ENCODE results near the gene ST3GAL4. TPM values are rescaled to one million over a fixed set of nuclear protein-coding genes. Genes with fewer than 3 reads are reported as not detected.
"Not testable (repeated sequence)": the region's sequence is repeated elsewhere in the genome, so short reads cannot be mapped to it uniquely, and the experiment has no call there.

ST3GAL4 gene
- total RNA-seq, 2 donors from 2014 or later: 27.7 to 98.0 TPM

GRCh38 chr11:126362879-126363655, 7.6 kb downstream of the ST3GAL4 start:
- no peaks in the 10 kb centered on the region for H3K27me3 ChIP-seq (replicated peaks; ENCODE audit: insufficient read depth)
- H3K4me3 ChIP-seq: no peak overlapping the region
- no peak for DNase-seq (ENCODE audit: low spot score)
- no peaks in the 10 kb centered on the region for H3K36me3 ChIP-seq
- TF ChIP-seq, protein P1, sequence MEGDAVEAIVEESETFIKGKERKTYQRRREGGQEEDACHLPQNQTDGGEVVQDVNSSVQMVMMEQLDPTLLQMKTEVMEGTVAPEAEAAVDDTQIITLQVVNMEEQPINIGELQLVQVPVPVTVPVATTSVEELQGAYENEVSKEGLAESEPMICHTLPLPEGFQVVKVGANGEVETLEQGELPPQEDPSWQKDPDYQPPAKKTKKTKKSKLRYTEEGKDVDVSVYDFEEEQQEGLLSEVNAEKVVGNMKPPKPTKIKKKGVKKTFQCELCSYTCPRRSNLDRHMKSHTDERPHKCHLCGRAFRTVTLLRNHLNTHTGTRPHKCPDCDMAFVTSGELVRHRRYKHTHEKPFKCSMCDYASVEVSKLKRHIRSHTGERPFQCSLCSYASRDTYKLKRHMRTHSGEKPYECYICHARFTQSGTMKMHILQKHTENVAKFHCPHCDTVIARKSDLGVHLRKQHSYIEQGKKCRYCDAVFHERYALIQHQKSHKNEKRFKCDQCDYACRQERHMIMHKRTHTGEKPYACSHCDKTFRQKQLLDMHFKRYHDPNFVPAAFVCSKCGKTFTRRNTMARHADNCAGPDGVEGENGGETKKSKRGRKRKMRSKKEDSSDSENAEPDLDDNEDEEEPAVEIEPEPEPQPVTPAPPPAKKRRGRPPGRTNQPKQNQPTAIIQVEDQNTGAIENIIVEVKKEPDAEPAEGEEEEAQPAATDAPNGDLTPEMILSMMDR (IDR thresholded peaks at IDR 0.05): no peak
- no peak for ATAC-seq (ENCODE audit: insufficient number of reproducible peaks, low FRiP score, low read depth)
- peaks cover 6 to 30% of the 10 kb centered on the region in 2 donors for H3K4me1 ChIP-seq (ENCODE audit: control insufficient read depth in 1 of 2, low read depth in 2 of 2)
- H3K27ac ChIP-seq: no peak overlapping the region
- H3K9me3 ChIP-seq: no peaks in the 10 kb centered on the region

DNA sequence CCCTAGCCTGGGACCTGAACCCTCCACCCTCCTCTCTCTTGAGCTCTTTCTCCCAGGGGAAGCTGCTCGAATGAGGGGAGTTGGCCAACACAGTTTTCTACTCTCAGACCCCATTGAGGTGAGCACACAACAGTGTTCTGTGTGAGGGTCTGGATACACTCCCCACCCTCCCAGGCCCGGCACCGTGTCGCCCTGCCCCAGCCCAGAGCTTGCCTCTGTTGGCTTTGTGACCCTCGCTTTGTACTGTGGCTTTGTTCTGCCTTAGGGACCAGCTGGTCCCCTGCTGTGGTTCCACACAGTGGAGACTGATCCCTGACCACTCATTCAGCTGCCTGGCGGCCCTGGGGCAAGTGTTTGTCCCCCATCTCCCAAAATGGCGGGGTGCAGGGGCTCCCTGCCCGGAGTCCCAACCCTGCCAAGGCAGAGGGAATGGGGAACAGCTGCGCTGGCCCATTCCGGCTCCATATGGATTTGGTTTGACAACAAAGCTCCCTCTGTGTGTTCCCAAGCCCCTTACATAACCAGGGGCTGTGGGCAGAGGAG, 8.3 kb downstream of the ST3GAL4 start:
- TF ChIP-seq, protein P1 (IDR thresholded peaks at IDR 0.05): no peak
- H3K4me1 ChIP-seq (ENCODE audit: control insufficient read depth in 1 of 2, low read depth in 2 of 2): peaks cover 6 to 23% of the 10 kb centered on the region in 2 donors
- no peaks in the 10 kb centered on the region for H3K9me3 ChIP-seq
- ATAC-seq (ENCODE audit: insufficient number of reproducible peaks, low FRiP score, low read depth) (no peak), DNase-seq (ENCODE audit: low spot score) (no peak)
- H3K27me3 ChIP-seq (replicated peaks; ENCODE audit: insufficient read depth): no peaks in the 10 kb centered on the region
- H3K36me3 ChIP-seq: no peaks in the 10 kb centered on the region
- H3K27ac ChIP-seq: no peak overlapping the region
- no peak overlapping the region for H3K4me3 ChIP-seq

- H3K36me3 ChIP-seq; H3K9me3 ChIP-seq; DNase-seq (ENCODE audit: low spot score); ATAC-seq (ENCODE audit: insufficient number of reproducible peaks, low FRiP score, low read depth); H3K27ac ChIP-seq; H3K4me3 ChIP-seq; H3K27me3 ChIP-seq (replicated peaks; ENCODE audit: insufficient read depth): not testable (repeated sequence)
- H3K4me1 ChIP-seq (ENCODE audit: control insufficient read depth in 1 of 2, low read depth in 2 of 2): peaks cover 4 to 13% of the 10 kb centered on the region in 2 donors
Observed at GRCh38 chr11:126364735-126365134, 9.2 kb downstream of the ST3GAL4 start.

DNA sequence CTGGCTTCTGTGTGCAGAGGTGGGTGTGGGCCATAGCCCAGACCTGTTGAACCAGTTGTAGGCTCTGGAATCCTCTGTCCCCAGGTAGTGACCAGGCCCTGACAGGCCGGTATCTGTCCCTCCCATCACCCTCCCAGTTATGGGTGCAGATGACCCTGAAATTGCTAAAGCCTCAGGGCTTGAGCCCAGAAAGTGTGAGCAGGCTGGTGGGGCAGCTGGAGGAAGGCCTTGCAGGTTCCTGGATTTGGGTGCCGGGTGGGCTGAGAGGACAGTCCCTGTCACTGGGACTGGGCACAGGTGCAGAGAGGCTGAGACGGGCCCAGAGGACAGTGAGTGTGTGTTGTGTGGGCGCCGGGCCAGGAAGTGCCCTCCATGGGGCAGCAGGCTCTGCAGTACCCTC, 10.0 kb downstream of the ST3GAL4 start:
- DNase-seq (ENCODE audit: low spot score); H3K36me3 ChIP-seq; ATAC-seq (ENCODE audit: insufficient number of reproducible peaks, low FRiP score, low read depth): not testable (repeated sequence)

GRCh38 chr11:126366064-126366822, 10.8 kb downstream of the ST3GAL4 start:
- H3K27ac ChIP-seq: no peak overlapping the region
- no peak overlapping the region for H3K4me3 ChIP-seq
- H3K4me1 ChIP-seq (ENCODE audit: control insufficient read depth in 1 of 2, low read depth in 2 of 2): peaks cover 0 to 8% of the 10 kb centered on the region in 2 donors
- TF ChIP-seq, protein P1 (IDR thresholded peaks at IDR 0.05): no peak
- H3K36me3 ChIP-seq: no peaks in the 10 kb centered on the region
- DNase-seq (ENCODE audit: low spot score): no peak
- H3K9me3 ChIP-seq: no peaks in the 10 kb centered on the region
- no peak for ATAC-seq (ENCODE audit: insufficient number of reproducible peaks, low FRiP score, low read depth)
- H3K27me3 ChIP-seq (replicated peaks; ENCODE audit: insufficient read depth): no peaks in the 10 kb centered on the region

More for the DNA sequence above, 10.0 kb downstream of the ST3GAL4 start:
- not testable (repeated sequence) for H3K4me1 ChIP-seq (ENCODE audit: control insufficient read depth in 1 of 2, low read depth in 2 of 2); H3K27me3 ChIP-seq (replicated peaks; ENCODE audit: insufficient read depth); H3K9me3 ChIP-seq; H3K4me3 ChIP-seq; H3K27ac ChIP-seq

DNA sequence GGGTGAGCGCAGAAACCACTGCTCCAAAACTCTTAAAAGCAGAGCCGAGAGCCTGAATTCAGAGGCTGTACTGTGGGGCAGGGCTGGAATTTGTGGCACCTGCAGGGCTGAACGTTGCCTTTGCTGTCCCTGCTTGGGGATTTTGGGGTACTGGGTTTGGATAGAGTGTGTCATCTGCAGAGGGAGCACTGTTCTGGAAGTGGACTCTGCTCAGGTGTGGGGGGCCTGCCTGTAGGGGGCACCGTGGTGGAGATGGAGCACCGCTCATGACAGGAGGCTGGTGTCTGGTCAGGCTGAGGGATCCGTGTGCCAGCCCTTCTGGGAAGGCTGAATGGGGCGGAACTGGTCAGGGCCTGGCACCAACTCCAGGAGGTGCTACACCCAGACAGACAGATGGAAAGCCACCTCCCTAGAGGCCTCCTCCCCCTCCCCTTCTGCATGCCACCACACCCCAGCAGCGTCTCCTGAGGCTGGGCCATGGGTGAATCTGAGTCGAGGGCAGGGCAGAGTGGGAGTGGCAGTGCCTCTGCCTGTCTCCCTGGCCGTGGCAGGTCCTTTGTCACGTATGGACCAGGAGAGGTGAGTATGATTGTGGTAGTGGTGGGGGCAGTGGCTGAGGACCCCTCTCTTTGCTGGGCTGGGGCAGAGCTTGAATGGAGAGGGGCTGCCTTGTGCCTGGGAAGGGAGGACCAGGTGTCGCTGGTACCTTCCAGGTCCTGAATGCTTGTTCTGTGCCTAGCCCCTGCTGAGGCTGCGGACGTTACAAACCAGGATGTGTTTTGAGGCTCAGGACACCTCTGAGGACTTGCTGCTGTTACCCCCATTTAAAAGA, 11.6 kb downstream of the ST3GAL4 start:
- not testable (repeated sequence) for H3K4me1 ChIP-seq (ENCODE audit: control insufficient read depth in 1 of 2, low read depth in 2 of 2); H3K4me3 ChIP-seq; H3K27ac ChIP-seq; H3K36me3 ChIP-seq; ATAC-seq (ENCODE audit: insufficient number of reproducible peaks, low FRiP score, low read depth); DNase-seq (ENCODE audit: low spot score); H3K27me3 ChIP-seq (replicated peaks; ENCODE audit: insufficient read depth); H3K9me3 ChIP-seq

- not testable (repeated sequence) for H3K9me3 ChIP-seq; DNase-seq (ENCODE audit: low spot score); H3K27ac ChIP-seq; H3K4me3 ChIP-seq; H3K36me3 ChIP-seq; ATAC-seq (ENCODE audit: insufficient number of reproducible peaks, low FRiP score, low read depth); H3K27me3 ChIP-seq (replicated peaks; ENCODE audit: insufficient read depth); H3K4me1 ChIP-seq (ENCODE audit: control insufficient read depth in 1 of 2, low read depth in 2 of 2)
Observed at GRCh38 chr11:126367806-126368205, 12.3 kb downstream of the ST3GAL4 start.

DNA sequence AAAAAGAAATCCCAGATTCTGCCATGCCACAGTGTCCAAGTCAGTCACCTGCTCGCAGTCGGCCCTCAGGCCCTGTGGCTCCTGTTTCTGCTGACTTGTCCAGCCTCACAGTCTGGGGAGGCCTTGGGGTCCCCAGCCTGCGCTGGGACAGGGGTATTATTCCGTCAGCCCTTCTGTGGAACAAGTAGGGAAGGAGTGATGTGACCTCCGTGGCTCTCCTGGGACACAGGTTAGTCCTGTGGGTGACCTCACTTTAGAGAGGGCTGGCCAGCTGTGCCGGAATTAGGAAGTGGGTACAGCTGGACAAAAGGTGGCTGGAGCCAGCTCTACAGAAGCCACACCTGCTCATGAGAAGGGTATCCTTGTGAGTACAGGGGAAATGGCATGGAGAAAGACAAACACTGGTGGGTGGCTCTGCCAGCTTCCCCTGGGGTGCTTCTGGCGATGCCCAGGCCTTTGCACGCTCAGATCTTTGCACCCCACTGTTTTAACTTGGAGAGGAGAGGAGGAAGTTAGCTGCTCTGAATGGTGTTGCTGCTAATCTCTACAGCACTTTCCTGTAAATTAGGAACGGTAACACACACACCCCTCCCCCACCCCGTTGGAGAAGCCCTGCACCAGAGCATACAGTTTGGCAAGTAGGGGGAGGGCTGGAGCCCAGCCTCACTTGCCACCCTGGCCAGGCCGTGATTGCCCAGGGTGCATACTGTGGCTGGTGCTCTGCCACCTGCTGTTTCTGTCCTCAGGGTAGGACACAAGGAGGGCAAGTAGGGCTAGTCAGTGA, 13.0 kb downstream of the ST3GAL4 start:
- H3K27ac ChIP-seq; H3K4me1 ChIP-seq (ENCODE audit: control insufficient read depth in 1 of 2, low read depth in 2 of 2); H3K27me3 ChIP-seq (replicated peaks; ENCODE audit: insufficient read depth); H3K4me3 ChIP-seq; ATAC-seq (ENCODE audit: insufficient number of reproducible peaks, low FRiP score, low read depth); H3K9me3 ChIP-seq; DNase-seq (ENCODE audit: low spot score); H3K36me3 ChIP-seq: not testable (repeated sequence)
